PFSK-1 (cell line): ENCODE measurements around the gene SHFL.

Experiments used
- POLR2AphosphoS5 ChIP-seq: IDR thresholded peaks from 2 replicates; pipeline ENCODE4 v1.6.1; 2012; ENCODE audit warnings: low read depth, mild to moderate bottlenecking, control low read depth, low read length, moderate library complexity
- TAF1 ChIP-seq: IDR thresholded peaks from 2 replicates; pipeline ENCODE4 v1.6.1; 2012; ENCODE audit warnings: low read length, control low read depth, borderline replicate concordance; ENCODE audit not compliant: insufficient read depth

GRCh38 chr19:10107254-10107653, 21.1 kb downstream of the SHFL start:
- TF ChIP-seq POLR2AphosphoS5, result no peak
- TF ChIP-seq TAF1, result no peak
